ENCODE measurements around the gene RPL5. TPM values are rescaled to one million over a fixed set of nuclear protein-coding genes. Genes with fewer than 3 reads are reported as not detected.

RPL5 gene
- total and polyA plus RNA-seq, 2 donors from 2014 or later, result 786 to 1,286 TPM

GRCh38 chr1:92851729-92852128 lies 19.9 kb downstream of the RPL5 start:
- Histone ChIP-seq H3K4me1 (ENCODE audit: control insufficient read depth in 2 of 3, insufficient read depth in 2 of 3, low read depth in 1 of 3, low read length in 3 of 3) (no peaks in the 10 kb centered on the region), H3K27ac (ENCODE audit: low read depth in 2 of 2, low read length in 2 of 2) (no peak overlapping the region), H3K9ac (ENCODE audit: low read length in 3 of 3) (no peak overlapping the region), H3K36me3 (ENCODE audit: control insufficient read depth in 2 of 3, insufficient read depth in 3 of 3, low read length in 3 of 3) (no peaks in the 10 kb centered on the region), H3K27me3 (ENCODE audit: control insufficient read depth, insufficient read depth, low read length) (no peaks in the 10 kb centered on the region), H3K4me3 (ENCODE audit: low read length in 3 of 3) (no peak overlapping the region), H3K9me3 (ENCODE audit: control insufficient read depth in 2 of 3, insufficient read depth in 1 of 3, low read length in 3 of 3) (no peaks in the 10 kb centered on the region)
- no peak for TF ChIP-seq CTCF (IDR thresholded peaks at IDR 0.05; ENCODE audit: borderline replicate concordance, extremely low read depth, insufficient read depth)
- DNase-seq (no peak), FAIRE-seq (no peak)
- intact Hi-C loops (cut with DNase I), result no loop called here

GRCh38 chr1:92853299-92853698 lies 21.5 kb downstream of the RPL5 start:
- intact Hi-C loops (cut with DNase I), result no loop called here
- no peaks in the 10 kb centered on the region for H3K4me1 ChIP-seq (ENCODE audit: control insufficient read depth in 2 of 3, insufficient read depth in 2 of 3, low read depth in 1 of 3, low read length in 3 of 3)
- H3K9ac ChIP-seq (ENCODE audit: low read length in 3 of 3), result no peak overlapping the region
- FAIRE-seq, result no peak
- H3K4me3 ChIP-seq (ENCODE audit: low read length in 3 of 3), result no peak overlapping the region
- no peaks in the 10 kb centered on the region for H3K36me3 ChIP-seq (ENCODE audit: control insufficient read depth in 2 of 3, insufficient read depth in 3 of 3, low read length in 3 of 3)
- TF ChIP-seq CTCF (IDR thresholded peaks at IDR 0.05; ENCODE audit: borderline replicate concordance, extremely low read depth, insufficient read depth), result no peak
- no peaks in the 10 kb centered on the region for H3K9me3 ChIP-seq (ENCODE audit: control insufficient read depth in 2 of 3, insufficient read depth in 1 of 3, low read length in 3 of 3)
- no peak overlapping the region for H3K27ac ChIP-seq (ENCODE audit: low read depth in 2 of 2, low read length in 2 of 2)
- no peak for DNase-seq
- no peaks in the 10 kb centered on the region for H3K27me3 ChIP-seq (ENCODE audit: control insufficient read depth, insufficient read depth, low read length)

GRCh38 chr1:92854101-92854785 lies 22.4 kb downstream of the RPL5 start:
- H3K9me3 ChIP-seq (ENCODE audit: control insufficient read depth in 2 of 3, insufficient read depth in 1 of 3, low read length in 3 of 3), result no peaks in the 10 kb centered on the region
- no peak overlapping the region for H3K27ac ChIP-seq (ENCODE audit: low read depth in 2 of 2, low read length in 2 of 2)
- no peak for TF ChIP-seq CTCF (IDR thresholded peaks at IDR 0.05; ENCODE audit: borderline replicate concordance, extremely low read depth, insufficient read depth)
- H3K27me3 ChIP-seq (ENCODE audit: control insufficient read depth, insufficient read depth, low read length), result no peaks in the 10 kb centered on the region
- FAIRE-seq (no peak), DNase-seq (no peak)
- no peak overlapping the region for H3K4me3 ChIP-seq (ENCODE audit: low read length in 3 of 3)
- no peak overlapping the region for H3K9ac ChIP-seq (ENCODE audit: low read length in 3 of 3)
- H3K36me3 ChIP-seq (ENCODE audit: control insufficient read depth in 2 of 3, insufficient read depth in 3 of 3, low read length in 3 of 3), result no peaks in the 10 kb centered on the region
- peaks cover 0 to 1% (median 0%) of the 10 kb centered on the region in 3 donors for H3K4me1 ChIP-seq (ENCODE audit: control insufficient read depth in 2 of 3, insufficient read depth in 2 of 3, low read depth in 1 of 3, low read length in 3 of 3)
- intact Hi-C loops (cut with DNase I), result no loop called here

- DNase-seq (no peak), FAIRE-seq (no peak)
- Histone ChIP-seq H3K4me1 (ENCODE audit: control insufficient read depth in 2 of 3, insufficient read depth in 2 of 3, low read depth in 1 of 3, low read length in 3 of 3) (peaks cover 0 to 3% (median 0%) of the 10 kb centered on the region in 3 donors), H3K9me3 (ENCODE audit: control insufficient read depth in 2 of 3, insufficient read depth in 1 of 3, low read length in 3 of 3) (no peaks in the 10 kb centered on the region), H3K36me3 (ENCODE audit: control insufficient read depth in 2 of 3, insufficient read depth in 3 of 3, low read length in 3 of 3) (no peaks in the 10 kb centered on the region), H3K27me3 (ENCODE audit: control insufficient read depth, insufficient read depth, low read length) (no peaks in the 10 kb centered on the region), H3K27ac (ENCODE audit: low read depth in 2 of 2, low read length in 2 of 2) (no peak overlapping the region), H3K4me3 (ENCODE audit: low read length in 3 of 3) (no peak overlapping the region), H3K9ac (ENCODE audit: low read length in 3 of 3) (no peak overlapping the region)
- TF ChIP-seq CTCF (IDR thresholded peaks at IDR 0.05; ENCODE audit: borderline replicate concordance, extremely low read depth, insufficient read depth), result no peak
- intact Hi-C loops (cut with DNase I), result no loop called here
Observed at GRCh38 chr1:92855236-92855635, 23.4 kb downstream of the RPL5 start.
